HG03469 (cell line): ENCODE measurements around the gene PRLH.
"Not testable (repeated sequence)": the region's sequence is repeated elsewhere in the genome, so short reads cannot be mapped to it uniquely, and the experiment has no call there.

Experiments used
- ATAC-seq: cut with Tn5 transposase; IDR thresholded peaks from one replicate; pipeline ENCODE4 v1.9.1; 2021; ENCODE audit warnings: mild to moderate bottlenecking, moderate library complexity, moderate number of reproducible peaks; ENCODE audit not compliant: unreplicated experiment

PRLH gene

DNA sequence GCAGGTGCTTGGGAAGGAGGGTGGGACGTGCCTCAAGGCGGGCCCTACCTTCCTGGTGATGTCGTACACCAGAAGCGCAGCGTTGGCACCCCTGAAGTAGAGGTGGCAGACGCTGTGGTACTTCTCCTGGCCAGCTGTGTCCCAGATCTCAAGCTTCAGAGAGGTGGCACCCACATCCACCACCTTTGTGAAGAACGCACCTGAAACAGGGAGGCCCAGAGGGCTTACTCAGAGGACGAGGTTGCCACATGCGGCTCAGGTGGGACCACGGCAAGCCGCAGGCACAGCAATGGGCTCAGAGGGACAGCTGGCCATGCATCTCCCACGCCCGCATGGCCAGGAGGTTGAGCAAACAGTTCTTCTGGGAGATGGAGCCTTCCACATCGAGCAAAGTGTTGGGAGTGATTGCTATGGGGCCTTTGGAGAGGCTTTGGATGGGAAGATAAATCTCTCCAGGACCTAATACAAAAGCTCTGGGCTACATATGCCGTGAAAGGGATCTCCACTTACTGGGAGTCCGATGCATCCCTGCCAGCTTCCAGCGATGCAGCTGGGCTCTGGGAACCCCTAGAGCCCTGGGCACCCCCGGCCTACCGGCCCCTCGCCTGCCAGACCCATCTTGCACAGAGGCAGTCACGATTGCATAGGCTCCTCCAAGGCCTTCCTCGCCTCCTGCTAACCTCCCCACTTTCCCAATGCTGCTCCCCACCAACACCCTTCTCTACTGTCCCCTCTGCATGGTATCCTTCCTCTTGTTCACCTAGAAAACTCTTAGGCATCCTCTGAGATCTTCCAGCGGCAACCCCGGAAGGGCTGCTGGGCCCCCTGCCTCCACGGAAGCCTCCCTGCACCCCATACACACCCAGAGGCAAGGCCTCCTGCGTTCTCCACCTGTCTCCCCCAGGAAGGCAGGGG is 11.8 kb downstream of the PRLH start:
- no peak for ATAC-seq

- ATAC-seq: no peak
Measured at GRCh38 chr2:237581326-237581725, 15.0 kb downstream of the PRLH start.

GRCh38 chr2:237581751-237582746 is 15.7 kb downstream of the PRLH start:
- ATAC-seq: no peak

DNA sequence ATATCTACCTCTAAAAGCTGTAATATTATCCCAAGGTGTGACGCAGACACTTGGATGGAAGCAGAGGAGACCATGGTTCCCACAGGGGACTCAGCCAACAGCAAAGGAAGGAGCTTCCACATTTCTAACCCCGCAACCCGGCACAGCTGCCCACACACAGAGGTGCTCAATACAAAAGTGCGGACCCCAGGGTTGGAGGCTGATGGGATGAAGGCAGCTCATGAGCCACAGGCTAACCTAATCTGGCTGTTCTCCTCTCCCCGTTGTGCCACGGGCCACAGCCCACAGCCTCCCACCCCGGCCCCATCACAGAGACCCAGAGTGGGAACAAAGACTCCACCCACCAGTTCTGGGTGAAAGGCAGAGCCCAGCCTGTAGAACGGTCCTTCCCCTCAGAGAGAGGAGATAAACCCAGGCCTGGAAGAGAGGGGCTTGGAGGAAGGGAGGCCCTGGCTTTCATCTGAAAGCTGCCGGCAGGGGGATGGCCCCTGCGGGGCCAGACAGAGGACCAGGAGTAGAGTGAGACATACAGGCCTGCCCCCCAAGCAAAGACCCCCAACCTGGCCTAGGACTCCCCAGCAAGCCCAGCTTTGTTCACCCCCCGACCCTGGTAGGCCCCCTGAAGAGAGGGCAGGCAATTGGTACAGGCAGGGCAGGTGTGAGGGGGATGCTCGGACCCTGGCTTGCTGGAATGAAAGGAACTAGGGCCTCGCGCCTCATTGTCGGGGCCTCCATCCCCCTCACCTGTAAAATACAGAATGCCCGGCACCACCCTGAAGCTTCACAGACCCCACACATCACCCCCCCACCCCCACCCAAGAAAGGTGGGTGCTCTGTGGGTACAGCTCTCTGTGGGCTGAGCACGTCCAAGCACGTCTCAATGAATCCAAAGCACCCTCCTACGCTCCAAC is 17.3 kb downstream of the PRLH start:
- no peak for ATAC-seq

DNA sequence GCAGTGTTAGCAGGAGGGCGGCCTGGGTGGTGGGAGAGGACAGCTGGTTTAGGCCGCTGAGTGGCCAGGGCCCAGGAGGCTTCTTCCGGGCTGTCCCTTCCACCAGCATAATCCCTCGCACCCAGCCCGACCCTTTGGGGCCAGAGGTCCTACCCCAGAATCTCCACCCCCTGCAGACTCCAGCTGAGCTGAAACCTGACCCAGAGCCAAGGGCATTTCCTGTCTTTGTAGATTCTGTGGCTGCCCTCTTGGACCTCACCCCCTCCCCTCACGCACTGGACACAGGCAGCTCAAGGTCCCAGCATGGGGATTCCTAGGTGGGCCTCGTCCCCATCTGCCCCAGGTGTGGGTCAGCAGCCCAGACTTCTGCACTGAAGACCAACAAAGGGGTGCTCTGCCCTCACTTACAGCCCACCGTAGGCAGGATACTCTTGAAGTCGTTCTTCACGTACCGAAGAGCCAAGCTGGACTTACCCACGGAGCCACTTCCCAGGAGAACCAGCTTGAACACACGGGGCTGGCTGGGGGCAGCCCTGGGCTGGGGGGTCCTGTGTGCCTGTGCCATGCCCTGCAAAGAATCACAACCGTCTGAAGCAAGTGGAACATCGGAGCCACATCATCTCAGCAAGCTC is 19.3 kb downstream of the PRLH start:
- no peak for ATAC-seq

DNA sequence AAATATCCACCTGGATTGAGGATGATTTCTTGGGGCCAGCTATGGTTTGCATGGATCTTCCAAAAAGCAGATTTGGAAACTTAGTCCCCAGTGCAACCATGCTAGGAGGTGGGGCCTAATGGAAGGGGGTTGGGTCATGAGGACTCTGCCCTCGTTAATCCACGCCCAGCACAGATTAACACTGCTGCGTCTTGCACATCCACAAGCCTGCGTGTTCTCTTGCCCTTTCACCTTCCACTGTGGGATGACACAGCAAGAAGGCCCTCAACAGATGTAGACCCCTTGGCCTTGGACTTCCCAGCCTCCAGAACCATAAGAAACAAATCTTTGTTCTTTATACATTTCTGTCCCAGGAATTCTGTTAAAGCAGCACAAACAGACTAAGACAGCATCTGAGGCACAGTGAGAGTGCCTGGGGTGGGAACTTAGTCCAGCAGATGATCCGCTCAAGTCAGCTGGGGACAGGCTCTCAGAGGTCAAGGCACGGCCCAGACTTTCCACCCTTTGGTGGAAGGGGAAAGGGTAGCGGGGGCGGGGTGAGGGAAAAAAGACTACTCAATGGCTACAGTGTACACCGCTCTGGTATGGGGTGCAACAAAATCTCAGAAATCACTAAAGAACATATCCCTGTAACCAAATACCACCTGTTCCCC is 21.8 kb downstream of the PRLH start:
- ATAC-seq: no peak

DNA sequence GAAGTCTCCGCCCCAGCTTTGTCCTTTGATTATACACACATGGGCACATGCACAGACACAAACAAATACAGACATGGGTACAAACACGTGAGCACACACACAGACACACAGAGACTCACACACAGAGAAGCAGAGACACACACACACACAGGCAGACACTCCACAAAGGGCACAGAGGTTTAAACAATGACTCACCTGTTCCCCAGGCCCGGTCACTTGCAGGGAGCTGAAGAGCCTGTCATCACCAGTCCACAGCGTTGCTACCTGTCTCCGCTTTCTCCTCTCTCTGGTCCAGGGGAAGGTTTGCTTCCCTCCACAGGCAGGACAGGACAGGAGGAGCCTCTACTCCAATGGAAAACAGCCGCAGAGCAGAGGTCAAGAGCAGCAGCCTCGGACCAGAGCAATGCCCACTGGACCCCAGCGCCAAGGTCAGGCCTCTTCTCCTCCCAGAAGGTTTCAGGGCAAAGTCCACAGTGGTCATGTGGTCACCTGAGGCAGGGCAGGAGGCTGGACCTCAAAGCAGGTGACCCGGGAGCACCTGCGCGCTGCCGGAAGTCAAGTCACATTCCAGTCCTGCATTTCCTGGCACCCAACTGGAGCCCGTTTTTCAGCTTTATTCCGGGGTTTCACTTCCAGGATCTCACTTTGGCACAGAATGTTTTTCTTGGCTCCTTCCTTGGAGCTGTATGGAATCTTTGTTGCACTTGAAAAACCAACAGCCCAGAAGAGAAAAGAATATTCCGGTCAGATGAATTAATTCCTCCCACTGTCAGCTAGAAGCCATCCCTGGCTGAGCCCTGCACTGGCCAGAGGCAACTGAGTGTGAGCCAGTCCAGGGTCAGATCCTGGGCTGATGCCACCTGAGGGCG is 24.1 kb downstream of the PRLH start, which contains the start of gene RAB17:
Gene RAB17, minus strand, starts transcription at position 463 of the 869 bp plus-strand sequence. CDS start 4,580 bp downstream, outside the sequence.
- no peak for ATAC-seq

DNA sequence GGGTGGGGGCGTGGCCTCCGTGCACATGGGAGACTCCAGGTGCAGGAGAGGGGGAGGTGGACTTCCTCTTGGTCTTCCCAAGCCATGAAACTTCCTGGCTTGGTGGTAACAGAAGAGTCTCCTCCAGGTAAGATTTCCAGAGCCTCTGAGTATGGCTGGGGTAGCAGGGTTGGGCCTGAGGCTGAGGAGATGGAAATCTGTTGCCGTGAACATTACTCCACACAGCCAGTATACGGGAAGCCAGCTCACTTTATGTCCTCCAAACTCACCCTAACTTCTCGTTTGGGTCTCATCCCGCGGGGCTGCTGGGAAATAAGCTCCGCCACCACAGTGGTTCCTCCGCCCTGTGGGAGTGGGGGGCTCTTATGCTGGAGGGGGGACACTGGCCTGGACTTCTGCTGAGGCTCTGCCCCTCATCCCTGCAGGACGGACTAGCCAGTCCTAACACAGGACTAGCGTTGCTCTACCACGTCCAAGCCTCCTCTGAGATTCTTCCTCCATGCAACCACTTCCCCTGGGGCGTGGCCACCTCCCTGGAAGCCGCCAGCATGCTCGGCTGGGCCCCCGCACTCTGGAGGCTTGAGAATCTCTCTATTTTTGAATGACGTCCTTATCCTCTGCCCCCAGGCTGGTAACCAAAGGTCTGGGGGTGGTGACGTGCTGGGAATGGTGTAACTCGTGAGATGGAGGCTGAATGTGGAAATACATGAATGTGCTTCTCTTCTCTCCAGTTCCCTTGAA is 24.9 kb downstream of the PRLH start:
- no peak for ATAC-seq

- ATAC-seq: no peak
Measured at GRCh38 chr2:237592425-237592980, 26.1 kb downstream of the PRLH start.

- no peak for ATAC-seq
Measured at GRCh38 chr2:237593036-237593435, 26.7 kb downstream of the PRLH start.

DNA sequence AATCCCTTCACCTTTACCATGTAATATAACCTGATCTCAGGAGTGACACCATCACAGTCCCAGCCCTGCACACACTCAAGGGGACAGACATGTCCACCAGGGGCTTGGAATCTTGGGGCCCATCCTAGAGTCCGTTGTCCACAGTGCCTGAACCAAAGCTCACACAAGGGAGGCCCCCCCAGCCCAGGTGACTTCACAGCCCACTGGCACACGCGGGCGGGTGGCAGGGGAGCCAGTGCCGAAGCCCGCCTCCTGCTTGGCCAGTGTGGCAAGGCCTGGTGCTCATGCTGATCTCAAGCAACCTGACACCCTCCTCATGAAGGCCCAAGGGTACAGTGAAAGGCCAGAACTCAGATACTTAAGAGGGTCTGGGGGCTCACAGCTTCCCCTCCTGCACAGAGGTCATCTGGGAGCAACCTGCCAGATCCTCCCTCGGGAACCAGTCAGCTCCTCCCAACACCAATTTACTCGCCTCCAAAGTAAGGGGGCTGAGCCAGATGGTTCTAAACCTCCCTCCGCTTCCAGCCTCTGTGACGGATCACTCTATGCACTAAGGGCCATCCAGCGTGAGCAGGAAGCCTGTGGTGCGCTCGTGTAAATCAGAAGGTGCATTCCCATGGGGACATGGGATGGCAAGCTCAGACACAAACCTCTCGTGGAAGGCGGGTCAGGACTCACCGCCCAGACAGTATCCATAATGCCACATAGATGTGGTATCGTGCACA is 27.4 kb downstream of the PRLH start:
- ATAC-seq: no peak

- ATAC-seq: no peak
Measured at GRCh38 chr2:237594514-237594871, 28.1 kb downstream of the PRLH start.

DNA sequence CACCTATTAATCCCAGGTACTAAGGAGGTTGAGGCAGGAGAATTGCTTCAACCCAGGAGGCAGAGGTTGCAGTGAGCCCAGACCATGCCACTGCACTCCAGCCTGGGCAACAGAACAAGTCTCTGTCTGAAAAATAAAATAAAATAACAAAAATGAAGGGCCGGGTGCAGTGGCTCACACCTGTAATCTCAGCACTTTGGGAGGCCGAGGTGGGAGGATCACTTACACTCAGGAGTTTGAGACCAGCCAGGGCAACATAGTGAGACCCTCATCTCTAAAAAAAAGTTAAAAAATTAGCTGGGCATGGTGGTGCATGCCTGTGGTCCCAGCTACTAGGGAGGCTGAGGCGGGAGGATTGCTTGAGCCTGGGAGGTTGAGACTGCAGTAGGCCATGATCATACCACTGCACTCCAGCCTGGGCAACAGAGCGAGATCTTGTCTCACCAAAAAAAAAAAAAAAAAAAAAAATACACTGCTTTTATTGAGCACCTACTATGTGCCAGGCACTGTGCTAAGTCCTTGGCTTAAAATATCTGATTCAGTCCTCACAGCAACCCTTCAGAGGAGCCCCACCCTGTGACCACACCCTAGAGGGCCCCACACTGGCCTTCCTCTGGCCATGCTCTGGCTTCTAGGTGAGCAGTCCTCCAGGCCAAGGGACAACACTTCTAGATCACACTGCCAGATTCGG is 29.6 kb downstream of the PRLH start:
- ATAC-seq: not testable (repeated sequence)

- ATAC-seq: no peak
Measured at GRCh38 chr2:237596520-237597195, 30.3 kb downstream of the PRLH start.
